ENCODE data around the gene CPSF4L.

CPSF4L gene

GRCh38 chr17:73247726-73248125, 14.0 kb downstream of the CPSF4L start:
- no peak overlapping the region for H3K4me3 ChIP-seq (ENCODE audit: low read depth, low read length)
- TF ChIP-seq CTCF (IDR thresholded peaks at IDR 0.05; ENCODE audit: borderline replicate concordance, insufficient read depth, low read depth, low read length): no peak

- H3K4me3 ChIP-seq (ENCODE audit: low read depth, low read length): no peak overlapping the region
Observed at GRCh38 chr17:73240561-73240960, 21.1 kb downstream of the CPSF4L start.

DNA sequence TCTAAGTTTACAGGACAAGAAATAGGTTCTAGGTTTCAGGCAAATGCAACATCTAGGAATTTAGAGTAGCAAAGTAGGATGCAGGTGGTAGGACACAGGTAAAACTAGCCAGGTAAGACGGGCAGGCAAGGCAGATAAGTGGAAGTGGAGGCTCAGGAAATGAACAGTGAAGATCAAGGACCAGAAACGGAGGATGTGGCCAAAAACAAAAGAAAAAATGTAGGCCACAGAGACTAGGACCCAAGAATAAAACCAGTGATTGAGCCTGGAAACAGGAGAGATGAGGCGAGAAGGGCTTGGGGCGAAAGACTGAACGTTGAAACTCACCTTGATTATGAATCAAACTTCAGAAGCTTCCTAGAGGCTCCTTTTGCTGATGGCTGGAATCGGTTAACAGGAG, 24.0 kb downstream of the CPSF4L start:
- H3K4me3 ChIP-seq (ENCODE audit: low read depth, low read length): no peak overlapping the region
- TF ChIP-seq CTCF (IDR thresholded peaks at IDR 0.05; ENCODE audit: borderline replicate concordance, insufficient read depth, low read depth, low read length): no peak

More at GRCh38 chr17:73240561-73240960, 21.1 kb downstream of the CPSF4L start:
- TF ChIP-seq CTCF (IDR thresholded peaks at IDR 0.05; ENCODE audit: borderline replicate concordance, insufficient read depth, low read depth, low read length): no peak

- no peak for TF ChIP-seq CTCF (IDR thresholded peaks at IDR 0.05; ENCODE audit: borderline replicate concordance, insufficient read depth, low read depth, low read length)
- H3K4me3 ChIP-seq (ENCODE audit: low read depth, low read length): no peak overlapping the region
Observed at GRCh38 chr17:73234736-73235135, 26.9 kb downstream of the CPSF4L start.

GRCh38 chr17:73232587-73233373, 28.9 kb downstream of the CPSF4L start:
- peak overlapping the region; percentile 87 for H3K4me3 ChIP-seq (ENCODE audit: low read depth, low read length)
- no peak for TF ChIP-seq CTCF (IDR thresholded peaks at IDR 0.05; ENCODE audit: borderline replicate concordance, insufficient read depth, low read depth, low read length)

GRCh38 chr17:73231841-73232586, 29.7 kb downstream of the CPSF4L start:
- TF ChIP-seq CTCF (IDR thresholded peaks at IDR 0.05; ENCODE audit: borderline replicate concordance, insufficient read depth, low read depth, low read length): no peak
- H3K4me3 ChIP-seq (ENCODE audit: low read depth, low read length): peak overlapping the region; percentile 87

All from GM12875 (cell line).